H9 (cell line): ENCODE measurements around the gene FHIT. TPM values are rescaled to one million over a fixed set of nuclear protein-coding genes. Genes with fewer than 3 reads are reported as not detected.

Experiments used
- DNase-seq: peaks from one replicate; pipeline ENCODE4 v3.0.0-alpha.2; 2017
- H2AFZ ChIP-seq: one replicate; pipeline ENCODE4 v1.6.1; 2013; ENCODE audit warnings: mild to moderate bottlenecking, low read length, control low read depth, moderate library complexity
- H2AK5ac ChIP-seq: 2 replicates; pipeline ENCODE4 v1.6.1; 2013; ENCODE audit warnings: low read length, control low read depth, mixed read lengths; ENCODE audit not compliant: insufficient read length
- H2BK120ac ChIP-seq: one replicate; pipeline ENCODE4 v1.6.1; 2013; ENCODE audit warnings: low read depth, mild to moderate bottlenecking, low read length, control low read depth, inconsistent platforms; ENCODE audit not compliant: poor library complexity, severe bottlenecking
- H2BK12ac ChIP-seq: 2 replicates; pipeline ENCODE4 v1.6.1; 2013; ENCODE audit warnings: low read length, control low read depth, mixed read lengths, low read depth; ENCODE audit not compliant: insufficient read length
- H2BK15ac ChIP-seq: 2 replicates; pipeline ENCODE4 v1.6.1; 2013; ENCODE audit warnings: low read depth, low read length, control low read depth
- H2BK20ac ChIP-seq: one replicate; pipeline ENCODE4 v1.6.1; 2013; ENCODE audit warnings: low read depth, mild to moderate bottlenecking, low read length, control low read depth, inconsistent platforms; ENCODE audit not compliant: poor library complexity, severe bottlenecking
- H2BK5ac ChIP-seq: 2 replicates; pipeline ENCODE4 v1.6.1; 2013; ENCODE audit warnings: low read length, control low read depth, mixed read lengths; ENCODE audit not compliant: insufficient read length
- H3K14ac ChIP-seq: 2 replicates; pipeline ENCODE4 v1.6.1; 2013; ENCODE audit warnings: low read length, control low read depth; ENCODE audit not compliant: insufficient read depth
- H3K18ac ChIP-seq: 2 replicates; pipeline ENCODE4 v1.6.1; 2013; ENCODE audit warnings: low read depth, mild to moderate bottlenecking, mixed read lengths, low read length, control low read depth; ENCODE audit not compliant: insufficient read length
- H3K23ac ChIP-seq: 2 replicates; pipeline ENCODE4 v1.6.1; 2013; ENCODE audit warnings: low read length, control low read depth, mixed read lengths, low read depth; ENCODE audit not compliant: insufficient read length
- H3K23me2 ChIP-seq: 2 replicates; pipeline ENCODE4 v1.6.1; 2013; ENCODE audit warnings: low read depth, mild to moderate bottlenecking, mixed read lengths, low read length, control low read depth; ENCODE audit not compliant: insufficient read length, poor library complexity, severe bottlenecking
- H3K27ac ChIP-seq: 2 replicates; pipeline ENCODE4 v1.5.1; 2013; ENCODE audit warnings: low read length, control low read depth, mixed read lengths, low read depth; ENCODE audit not compliant: insufficient read length
- H3K27me3 ChIP-seq: 2 replicates; pipeline ENCODE4 v1.6.1; 2013; ENCODE audit warnings: low read length, control low read depth, inconsistent platforms; ENCODE audit not compliant: insufficient read depth
- H3K4ac ChIP-seq: 2 replicates; pipeline ENCODE4 v1.6.1; 2013; ENCODE audit warnings: low read depth, mild to moderate bottlenecking, control low read depth, inconsistent platforms, low read length, moderate library complexity
- H3K4me1 ChIP-seq: 2 replicates; pipeline ENCODE4 v1.6.1; 2013; ENCODE audit warnings: low read length, control low read depth, inconsistent platforms; ENCODE audit not compliant: insufficient read depth
- H3K4me2 ChIP-seq: 2 replicates; pipeline ENCODE4 v1.6.1; 2013; ENCODE audit warnings: low read length, control low read depth, mixed read lengths; ENCODE audit not compliant: insufficient read length, insufficient read depth
- H3K56ac ChIP-seq: 2 replicates; pipeline ENCODE4 v1.6.1; 2013; ENCODE audit warnings: low read depth, mild to moderate bottlenecking, mixed read lengths, low read length, control low read depth; ENCODE audit not compliant: insufficient read length
- H3K79me1 ChIP-seq: 2 replicates; pipeline ENCODE4 v1.6.1; 2013; ENCODE audit warnings: low read depth, mild to moderate bottlenecking, moderate library complexity, low read length, control low read depth, inconsistent platforms; ENCODE audit not compliant: insufficient read depth, poor library complexity, severe bottlenecking
- H3K79me2 ChIP-seq: 2 replicates; pipeline ENCODE4 v1.6.1; 2013; ENCODE audit warnings: low read length, control low read depth, inconsistent platforms; ENCODE audit not compliant: insufficient read depth
- H3K9ac ChIP-seq: 2 replicates; pipeline ENCODE4 v1.6.1; 2013; ENCODE audit warnings: low read length, control low read depth, mixed read lengths; ENCODE audit not compliant: insufficient read length; ENCODE audit errors: extremely low read depth
- H3K9me3 ChIP-seq: one replicate; pipeline ENCODE4 v1.6.1; 2013; ENCODE audit warnings: low read depth, low read length, inconsistent platforms; ENCODE audit not compliant: control insufficient read depth
- H3T11ph ChIP-seq: one replicate; pipeline ENCODE4 v1.6.1; 2013; ENCODE audit warnings: mild to moderate bottlenecking, low read length, control low read depth, inconsistent platforms
- H4K20me1 ChIP-seq: one replicate; pipeline ENCODE4 v1.6.1; 2013; ENCODE audit not compliant: control insufficient read depth, insufficient read length, insufficient read depth
- H4K5ac ChIP-seq: 2 replicates; pipeline ENCODE4 v1.6.1; 2013; ENCODE audit warnings: low read depth, mild to moderate bottlenecking, mixed read lengths, low read length, control low read depth; ENCODE audit not compliant: insufficient read length
- H4K8ac ChIP-seq: replicated peaks from 2 replicates; pipeline ENCODE4 v1.6.1; 2013; ENCODE audit warnings: low read length, control low read depth, mixed read lengths, low read depth; ENCODE audit not compliant: insufficient read length
- H4K91ac ChIP-seq: 2 replicates; pipeline ENCODE4 v1.6.1; 2013; ENCODE audit warnings: low read depth, mild to moderate bottlenecking, moderate library complexity, mixed read lengths, low read length, control low read depth; ENCODE audit not compliant: insufficient read length
- H3K27ac Mint-ChIP-seq, 3 experiments: 2 replicates in 2 of 3; 3 replicates in 1 of 3; pipeline ENCODE4 v1.8.0; 2020 to 2021; ENCODE audit warnings: mixed read lengths in 3 of 3, mild to moderate bottlenecking in 1 of 3, moderate library complexity in 1 of 3
- H3K27me3 Mint-ChIP-seq: 2 replicates; pipeline ENCODE4 v1.8.0; 2021; ENCODE audit warnings: low read depth, mild to moderate bottlenecking, moderate library complexity, mixed read lengths
- H3K36me3 Mint-ChIP-seq, 3 experiments: 2 replicates in 2 of 3; 3 replicates in 1 of 3; pipeline ENCODE4 v1.8.0; 2020 to 2021; ENCODE audit warnings: low read depth in 3 of 3, mixed read lengths in 3 of 3; ENCODE audit not compliant: insufficient read depth in 1 of 3
- H3K4me1 Mint-ChIP-seq, 2 experiments: 2 replicates each; pipeline ENCODE4 v1.8.0; 2020; ENCODE audit warnings: mixed read lengths in 2 of 2
- H3K4me3 Mint-ChIP-seq, 2 experiments: 2 replicates in 1 of 2; 3 replicates in 1 of 2; pipeline ENCODE4 v1.8.0; 2020 to 2021; ENCODE audit warnings: mild to moderate bottlenecking in 2 of 2, mixed read lengths in 2 of 2, moderate library complexity in 1 of 2
- H3K9me3 Mint-ChIP-seq, 2 experiments: 2 replicates in 1 of 2; 3 replicates in 1 of 2; pipeline ENCODE4 v1.8.0; 2020; ENCODE audit warnings: mild to moderate bottlenecking in 2 of 2, mixed read lengths in 2 of 2, moderate library complexity in 1 of 2
- CTCF ChIP-seq: fragments of 200-600 bp; sonication (generic); conservative IDR thresholded peaks from 3 replicates; pipeline ENCODE4 v1.8.0; 2021; ENCODE audit warnings: antibody characterized with exemption, mild to moderate bottlenecking
- WGBS: extraction: QIAGEN DNeasy Blood & Tissue Kit; methylation state at CpG from one replicate; pipeline ENCODE4 v1.1.7; 2013; ENCODE audit warnings: missing lambda C conversion rate, low lambda C conversion rate, mixed read lengths; ENCODE audit not compliant: insufficient read length; ENCODE audit errors: extremely low coverage; 5-methylcytosine and 5-hydroxymethylcytosine counted together
- total RNA-seq: library from RNA; stranded (reverse); gene quantifications from 2 replicates; pipeline ENCODE4 v1.2.1, GENCODE V29; 2021

FHIT gene
- total RNA-seq, 1 experiment from 2014 or later, result 3.0 TPM

GRCh38 chr3:60707452-60708020, 543.7 kb downstream of the FHIT start:
- no CpG with 5 or more reads among the region's 2 CpGs for WGBS
- Histone ChIP-seq H4K5ac (no peak overlapping the region), H2AK5ac (no peak overlapping the region), H3K27ac (no peak overlapping the region), H3K56ac (no peak overlapping the region), H2BK12ac (no peak overlapping the region), H2BK5ac (no peak overlapping the region), H2AFZ (no peak overlapping the region), H4K91ac (no peak overlapping the region), H3K23me2 (no peaks in the 10 kb centered on the region), H3K4me1 (no peaks in the 10 kb centered on the region), H3K27me3 (no peaks in the 10 kb centered on the region), H3K23ac (no peak overlapping the region), H4K8ac (no peak overlapping the region), H2BK120ac (no peak overlapping the region), H3K79me2 (no peaks in the 10 kb centered on the region), H3K79me1 (no peaks in the 10 kb centered on the region), H3K18ac (no peak overlapping the region), H3K14ac (no peak overlapping the region), H3K9me3 (no peaks in the 10 kb centered on the region), H3K4me2 (no peak overlapping the region), H2BK20ac (no peak overlapping the region), H4K20me1 (no peaks in the 10 kb centered on the region), H3K9ac (no peak overlapping the region), H2BK15ac (no peak overlapping the region), H3T11ph (no peak overlapping the region), H3K4ac (no peak overlapping the region)
- Mint-ChIP-seq H3K27me3 (no peaks in the 10 kb centered on the region; the same call in 1 of the 2 replicates), H3K36me3 (peaks cover 7 to 30% (median 20%) of the 10 kb centered on the region in 3 experiments; a peak in 6 of 7 replicates), H3K9me3 (peaks cover 18 to 22% of the 10 kb centered on the region in 2 experiments), H3K4me3 (no peak overlapping the region), H3K27ac (no peak overlapping the region), H3K4me1 (peaks cover 0 to 10% of the 10 kb centered on the region in 2 experiments; a peak in 2 of 4 replicates)
- no peak for TF ChIP-seq CTCF
- no peak for DNase-seq
